ENCODE measurements around the gene ZSWIM5.

Gene ZSWIM5

GRCh38 chr1:45244660-45245059 lies 38.3 kb upstream of the ZSWIM5 start:
- DNase-seq, result no peak
- Histone ChIP-seq H3K4me1 (peaks cover 0 to 6% (median 0%) of the 10 kb centered on the region in 4 donors), H3K27me3 (no peaks in the 10 kb centered on the region), H3K4me3 (no peak overlapping the region), H3K27ac (no peak overlapping the region), H3K36me3 (no peaks in the 10 kb centered on the region), H3K9me3 (no peaks in the 10 kb centered on the region)
- no peak for TF ChIP-seq CTCF (IDR thresholded peaks at IDR 0.05)
- intact Hi-C loops (cut with DNase I; ENCODE audit: low total_unique reads), result no loop called here

GRCh38 chr1:45243476-45244343 lies 37.3 kb upstream of the ZSWIM5 start:
- no peaks in the 10 kb centered on the region for H3K9me3 ChIP-seq
- H3K4me1 ChIP-seq, result peaks cover 0 to 6% (median 0%) of the 10 kb centered on the region in 4 donors
- no peak for DNase-seq
- no peak for TF ChIP-seq CTCF (IDR thresholded peaks at IDR 0.05)
- H3K36me3 ChIP-seq, result no peaks in the 10 kb centered on the region
- intact Hi-C loops (cut with DNase I; ENCODE audit: low total_unique reads), result no loop called here
- no peak overlapping the region for H3K27ac ChIP-seq
- no peak overlapping the region for H3K4me3 ChIP-seq
- no peaks in the 10 kb centered on the region for H3K27me3 ChIP-seq

- Histone ChIP-seq H3K4me3 (no peak overlapping the region), H3K27me3 (no peaks in the 10 kb centered on the region), H3K4me1 (no peaks in the 10 kb centered on the region), H3K36me3 (no peaks in the 10 kb centered on the region), H3K27ac (no peak overlapping the region), H3K9me3 (no peaks in the 10 kb centered on the region)
- no peak for TF ChIP-seq CTCF (IDR thresholded peaks at IDR 0.05)
- intact Hi-C loops (cut with DNase I; ENCODE audit: low total_unique reads), result no loop called here
- DNase-seq, result no peak
Observed at GRCh38 chr1:45238846-45239245, 32.4 kb upstream of the ZSWIM5 start.

GRCh38 chr1:45236136-45236535 lies 29.7 kb upstream of the ZSWIM5 start:
- H3K9me3 ChIP-seq, result no peaks in the 10 kb centered on the region
- H3K27me3 ChIP-seq, result no peaks in the 10 kb centered on the region
- H3K4me1 ChIP-seq, result no peaks in the 10 kb centered on the region
- no peak overlapping the region for H3K4me3 ChIP-seq
- H3K27ac ChIP-seq, result no peak overlapping the region
- intact Hi-C loops (cut with DNase I; ENCODE audit: low total_unique reads), result no loop called here
- no peaks in the 10 kb centered on the region for H3K36me3 ChIP-seq
- no peak for DNase-seq
- no peak for TF ChIP-seq CTCF (IDR thresholded peaks at IDR 0.05)

GRCh38 chr1:45230537-45230936 lies 24.1 kb upstream of the ZSWIM5 start:
- Histone ChIP-seq H3K9me3 (no peaks in the 10 kb centered on the region), H3K4me3 (no peak overlapping the region), H3K36me3 (no peaks in the 10 kb centered on the region), H3K27ac (no peak overlapping the region), H3K27me3 (no peaks in the 10 kb centered on the region), H3K4me1 (no peaks in the 10 kb centered on the region)
- no peak for DNase-seq
- intact Hi-C loops (cut with DNase I; ENCODE audit: low total_unique reads), result no loop called here
- no peak for TF ChIP-seq CTCF (IDR thresholded peaks at IDR 0.05)

Measured in tibial artery (tissue), 4 donors.